IMR-90 (cell line): ENCODE data around the gene ALPI. TPM values are rescaled to one million over a fixed set of nuclear protein-coding genes. Genes with fewer than 3 reads are reported as not detected.

Experiments
- ATAC-seq: fragments of 200-7000 bp; cut with Tn5 transposase; 2 replicates; pipeline ENCODE4 v1.9.1; 2020; ENCODE audit warnings: low read depth, mild to moderate bottlenecking, moderate library complexity
- BruUV-seq: library from RNA; stranded (reverse); fragments of 400-500 nt; replicated peaks from 2 replicates; lab custom pipeline; 2021; lab: Mats Ljungman, UMichigan
- CTCF ChIA-PET: fragments of 300-600 bp; formaldehyde crosslinking; extraction: SDS; loops from one replicate; lab custom pipeline; 2021; ENCODE audit warnings: antibody characterized with exemption; lab: Yijun Ruan, JAX
- POLR2A ChIA-PET: fragments of 300-600 bp; sonication (Branson Sonifier 250); formaldehyde crosslinking; loops from one replicate; lab custom pipeline; 2022; ENCODE audit warnings: antibody characterized with exemption; ENCODE audit not compliant: unreplicated experiment; lab: Charles Lee
- DNase-seq: peaks from one replicate; pipeline ENCODE4 v3.0.0; 2013
- H2AFZ ChIP-seq: replicated peaks from 2 replicates; pipeline ENCODE3; 2013; ENCODE audit warnings: low read length, mild to moderate bottlenecking; ENCODE audit not compliant: poor library complexity
- H2AK5ac ChIP-seq: 2 replicates; pipeline ENCODE4 v1.6.1; 2013; ENCODE audit warnings: low read depth, low read length, inconsistent platforms
- H2AK9ac ChIP-seq: replicated peaks from 2 replicates; pipeline ENCODE3; 2013; ENCODE audit warnings: mild to moderate bottlenecking, low read depth, low read length, moderate library complexity; ENCODE audit not compliant: poor library complexity
- H2BK120ac ChIP-seq: 2 replicates; pipeline ENCODE4 v1.6.1; 2013; ENCODE audit warnings: low read depth, low read length, inconsistent platforms
- H2BK15ac ChIP-seq: 3 replicates; pipeline ENCODE4 v1.6.1; 2013; ENCODE audit warnings: low read depth, low read length, inconsistent platforms
- H2BK20ac ChIP-seq: 2 replicates; pipeline ENCODE4 v1.6.1; 2013; ENCODE audit warnings: low read depth, mild to moderate bottlenecking, inconsistent platforms, low read length, moderate library complexity
- H2BK5ac ChIP-seq: 2 replicates; pipeline ENCODE4 v1.6.1; 2013; ENCODE audit warnings: mild to moderate bottlenecking, low read depth, low read length, inconsistent platforms; ENCODE audit not compliant: poor library complexity, severe bottlenecking
- H3K14ac ChIP-seq: replicated peaks from 2 replicates; pipeline ENCODE4 v1.6.1; 2013; ENCODE audit warnings: low read depth, low read length, inconsistent platforms
- H3K18ac ChIP-seq: 2 replicates; pipeline ENCODE4 v1.6.1; 2013; ENCODE audit warnings: low read depth, low read length, control low read depth
- H3K23ac ChIP-seq: 2 replicates; pipeline ENCODE4 v1.6.1; 2013; ENCODE audit warnings: low read depth, low read length, inconsistent platforms
- H3K27ac ChIP-seq: 2 replicates; pipeline ENCODE4 v1.5.1; 2013; ENCODE audit warnings: mild to moderate bottlenecking, control low read depth, low read length; ENCODE audit not compliant: insufficient read depth
- H3K27me3 ChIP-seq: 2 replicates; pipeline ENCODE4 v1.6.1; 2013; ENCODE audit warnings: low read length; ENCODE audit not compliant: control insufficient read depth, insufficient read depth
- H3K36me3 ChIP-seq: 2 replicates; pipeline ENCODE4 v1.6.1; 2013; ENCODE audit warnings: low read length, mixed read lengths; ENCODE audit not compliant: control insufficient read depth, insufficient read depth
- H3K4ac ChIP-seq: 2 replicates; pipeline ENCODE4 v1.6.1; 2013; ENCODE audit warnings: low read depth, low read length, inconsistent platforms
- H3K4me1 ChIP-seq: 2 replicates; pipeline ENCODE4 v1.6.1; 2013; ENCODE audit warnings: low read length, mixed read lengths; ENCODE audit not compliant: control insufficient read depth, insufficient read depth
- H3K4me2 ChIP-seq: 2 replicates; pipeline ENCODE4 v1.6.1; 2013; ENCODE audit warnings: low read depth, mild to moderate bottlenecking, control low read depth, low read length, moderate library complexity
- H3K4me3 ChIP-seq: 2 replicates; pipeline ENCODE4 v1.5.1; 2013; ENCODE audit warnings: low read depth, mild to moderate bottlenecking, control low read depth, low read length, moderate library complexity; ENCODE audit not compliant: insufficient read depth
- H3K56ac ChIP-seq: 2 replicates; pipeline ENCODE4 v1.6.1; 2013; ENCODE audit warnings: low read length, inconsistent platforms; ENCODE audit not compliant: insufficient read depth; ENCODE audit errors: extremely low read depth
- H3K79me1 ChIP-seq, 2 experiments: 2 replicates each; pipeline ENCODE4 v1.6.1; 2013; ENCODE audit warnings: low read length in 2 of 2, inconsistent platforms in 1 of 2, low read depth in 1 of 2
- H3K9ac ChIP-seq: 2 replicates; pipeline ENCODE4 v1.6.1; 2013; ENCODE audit warnings: low read depth, low read length, control low read depth
- H3K9me1 ChIP-seq: 2 replicates; pipeline ENCODE4 v1.6.1; 2013; ENCODE audit warnings: low read length, inconsistent platforms; ENCODE audit not compliant: insufficient read depth
- H3K9me3 ChIP-seq: 2 replicates; pipeline ENCODE4 v1.6.1; 2013; ENCODE audit warnings: low read length; ENCODE audit not compliant: control insufficient read depth, insufficient read depth
- H4K20me1 ChIP-seq: 2 replicates; pipeline ENCODE4 v1.6.1; 2013; ENCODE audit warnings: low read length, inconsistent platforms; ENCODE audit not compliant: insufficient read depth
- H4K5ac ChIP-seq: 2 replicates; pipeline ENCODE4 v1.6.1; 2013; ENCODE audit warnings: mild to moderate bottlenecking, low read depth, low read length, control low read depth
- H4K8ac ChIP-seq, 2 experiments: 2 replicates each; pipeline ENCODE4 v1.6.1; 2013; ENCODE audit warnings: low read depth in 2 of 2, low read length in 2 of 2, control low read depth in 1 of 2, inconsistent platforms in 1 of 2
- H4K91ac ChIP-seq: 2 replicates; pipeline ENCODE4 v1.6.1; 2013; ENCODE audit warnings: low read depth, low read length, inconsistent platforms; ENCODE audit not compliant: insufficient read depth
- BHLHE40 ChIP-seq: fragments of 150-350 bp; IDR thresholded peaks from 2 replicates; pipeline ENCODE4 v1.6.1; 2016; ENCODE audit warnings: mild to moderate bottlenecking, low read depth, low read length
- CHD1 ChIP-seq: IDR thresholded peaks from 2 replicates; pipeline ENCODE4 v1.6.1; 2012; ENCODE audit warnings: low read depth, low read length, improper control_type of control experiment
- ELK1 ChIP-seq: fragments of 150-350 bp; IDR thresholded peaks from 2 replicates; pipeline ENCODE4 v1.6.1; 2016; ENCODE audit warnings: low read depth, mild to moderate bottlenecking, low read length, moderate library complexity, borderline replicate concordance
- FOS ChIP-seq: fragments of 150-350 bp; IDR thresholded peaks from 2 replicates; pipeline ENCODE4 v1.6.1; 2016; ENCODE audit warnings: low read depth, low read length
- MAFK ChIP-seq: IDR thresholded peaks from 2 replicates; pipeline ENCODE4 v1.6.1; 2012; ENCODE audit warnings: low read depth, low read length, improper control_type of control experiment
- MAZ ChIP-seq: IDR thresholded peaks from 2 replicates; pipeline ENCODE4 v1.6.1; 2012; ENCODE audit warnings: low read depth, mild to moderate bottlenecking, low read length, improper control_type of control experiment, moderate library complexity, borderline replicate concordance
- MXI1 ChIP-seq: IDR thresholded peaks from 2 replicates; pipeline ENCODE4 v1.6.1; 2012; ENCODE audit warnings: low read depth, mild to moderate bottlenecking, low read length, moderate library complexity, borderline replicate concordance
- NFE2L2 ChIP-seq: fragments of 150-350 bp; IDR thresholded peaks from 2 replicates; pipeline ENCODE4 v1.6.1; 2016; ENCODE audit warnings: low read depth, mild to moderate bottlenecking, low read length
- POLR2A ChIP-seq: IDR thresholded peaks from 2 replicates; pipeline ENCODE4 v1.6.1; 2012; ENCODE audit warnings: mild to moderate bottlenecking, low read depth, low read length
- RAD21 ChIP-seq: IDR thresholded peaks from 2 replicates; pipeline ENCODE4 v1.6.1; 2012; ENCODE audit warnings: low read length, improper control_type of control experiment
- RCOR1 ChIP-seq: IDR thresholded peaks from 2 replicates; pipeline ENCODE4 v1.6.1; 2012; ENCODE audit warnings: mild to moderate bottlenecking, low read length, improper control_type of control experiment; ENCODE audit not compliant: insufficient replicate concordance
- RFX5 ChIP-seq: IDR thresholded peaks from 2 replicates; pipeline ENCODE4 v1.8.0; 2012; ENCODE audit warnings: low read depth, mild to moderate bottlenecking, low read length, moderate library complexity
- SMC3 ChIP-seq: fragments of 150-350 bp; IDR thresholded peaks from 2 replicates; pipeline ENCODE4 v1.6.1; 2016; ENCODE audit warnings: low read depth, mild to moderate bottlenecking, antibody characterized with exemption, low read length, moderate library complexity
- USF2 ChIP-seq: fragments of 150-350 bp; IDR thresholded peaks from 2 replicates; pipeline ENCODE4 v1.6.1; 2017; ENCODE audit warnings: mild to moderate bottlenecking, antibody characterized with exemption, low read length, low read depth
- WGBS, 2 experiments: methylation state at CpG; one replicate each; pipeline versions ENCODE4 v1.1.5 to v1.1.7; 2013; ENCODE audit warnings: missing lambda C conversion rate in 2 of 2; ENCODE audit not compliant: insufficient read length in 1 of 2; ENCODE audit errors: extremely low coverage in 2 of 2; 5-methylcytosine and 5-hydroxymethylcytosine counted together
- dilution Hi-C: fragments of 300-500 bp; cut with HindIII; formaldehyde crosslinking; loops from one replicate; pipeline ENCODE4 v1.14.3; 2018; ENCODE audit warnings: low sequenced_read_pairs; ENCODE audit not compliant: unreplicated experiment
- in situ Hi-C: fragments of 300-500 bp; cut with MboI; formaldehyde crosslinking; loops from 3 replicates; pipeline ENCODE4 v1.14.3; 2019; ENCODE audit warnings: low sequenced_read_pairs, inconsistent platforms, mixed read lengths
- intact Hi-C: fragments of 100-400 bp; cut with micrococcal nuclease; formaldehyde crosslinking; loops from 2 replicates; pipeline ENCODE4 v1.10.0; 2022
- polyA plus RNA-seq, 3 experiments: library from polyadenylated mRNA; depleted of rRNA; stranded (reverse); fragments of >200 nt; gene quantifications; 2 replicates each; pipeline ENCODE4 v1.2.3, GENCODE V29; 2012; ENCODE audit warnings: low replicate concordance in 1 of 3
- total RNA-seq: library from RNA; depleted of rRNA; stranded (reverse); fragments of >200 nt; gene quantifications from 2 replicates; pipeline ENCODE4 v1.2.3, GENCODE V29; 2012
- TF ChIP-seq, protein P1 (sequence below): conservative IDR thresholded peaks from 2 replicates; pipeline ENCODE4 v1.5.1; 2012; ENCODE audit warnings: mild to moderate bottlenecking, low read depth, low read length, improper control_type of control experiment

Gene ALPI
- total and polyA plus RNA-seq, 2 of the 4 experiments (the other 2 are of a cell fraction), result not detected

DNA sequence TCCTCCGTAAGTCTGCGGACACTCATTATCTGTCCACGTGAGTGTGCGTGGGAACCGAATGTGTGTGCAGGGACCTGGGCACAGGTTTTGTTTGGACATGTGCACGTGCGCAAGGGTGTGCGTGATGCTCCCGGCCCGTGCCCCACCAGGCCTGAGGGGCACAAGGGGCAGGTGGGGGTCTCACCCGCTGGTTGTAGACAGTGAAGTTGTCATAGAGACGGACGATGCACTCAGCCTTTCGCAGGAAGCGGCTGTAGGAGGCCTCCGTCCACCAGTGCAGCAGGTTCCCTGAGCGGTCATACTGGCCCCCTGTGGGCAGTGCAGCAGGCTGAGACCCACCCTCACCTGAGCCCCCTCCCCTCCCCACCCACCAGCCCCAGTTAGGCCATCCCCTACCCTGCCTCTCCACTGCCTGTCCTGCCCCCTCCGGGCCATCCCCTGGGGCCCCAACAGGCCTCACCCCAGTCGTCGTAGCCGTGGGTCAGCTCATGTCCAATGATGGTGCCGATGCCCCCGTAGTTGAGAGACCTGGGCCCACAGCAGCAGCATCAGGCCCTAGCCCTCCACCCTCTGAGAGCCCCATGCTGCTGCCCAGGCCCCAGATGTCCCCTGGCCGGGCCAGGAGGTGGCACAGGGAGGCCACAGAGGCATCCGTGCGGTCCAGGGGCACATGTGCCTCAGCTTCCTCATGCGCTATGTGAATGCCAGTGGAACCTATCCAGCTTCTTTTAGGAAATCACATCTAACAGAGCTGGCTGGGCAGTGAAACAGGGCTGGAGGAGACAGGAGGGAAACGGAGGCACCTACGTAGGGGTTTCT is 25.6 kb downstream of the ALPI start:
- no peak overlapping the region for H3K56ac ChIP-seq
- H4K8ac ChIP-seq, result no peak overlapping the region
- H3K23ac ChIP-seq, result no peak overlapping the region
- no peak overlapping the region for H2BK120ac ChIP-seq
- POLR2A ChIA-PET, result no interaction called here
- no peak overlapping the region for H3K4me3 ChIP-seq
- TF ChIP-seq POLR2A, result no peak
- no peak for TF ChIP-seq ELK1
- no peak for TF ChIP-seq RFX5
- TF ChIP-seq MAFK, result no peak
- no peak for TF ChIP-seq SMC3
- no peak for TF ChIP-seq USF2
- no peak for TF ChIP-seq FOS
- TF ChIP-seq, protein P1, sequence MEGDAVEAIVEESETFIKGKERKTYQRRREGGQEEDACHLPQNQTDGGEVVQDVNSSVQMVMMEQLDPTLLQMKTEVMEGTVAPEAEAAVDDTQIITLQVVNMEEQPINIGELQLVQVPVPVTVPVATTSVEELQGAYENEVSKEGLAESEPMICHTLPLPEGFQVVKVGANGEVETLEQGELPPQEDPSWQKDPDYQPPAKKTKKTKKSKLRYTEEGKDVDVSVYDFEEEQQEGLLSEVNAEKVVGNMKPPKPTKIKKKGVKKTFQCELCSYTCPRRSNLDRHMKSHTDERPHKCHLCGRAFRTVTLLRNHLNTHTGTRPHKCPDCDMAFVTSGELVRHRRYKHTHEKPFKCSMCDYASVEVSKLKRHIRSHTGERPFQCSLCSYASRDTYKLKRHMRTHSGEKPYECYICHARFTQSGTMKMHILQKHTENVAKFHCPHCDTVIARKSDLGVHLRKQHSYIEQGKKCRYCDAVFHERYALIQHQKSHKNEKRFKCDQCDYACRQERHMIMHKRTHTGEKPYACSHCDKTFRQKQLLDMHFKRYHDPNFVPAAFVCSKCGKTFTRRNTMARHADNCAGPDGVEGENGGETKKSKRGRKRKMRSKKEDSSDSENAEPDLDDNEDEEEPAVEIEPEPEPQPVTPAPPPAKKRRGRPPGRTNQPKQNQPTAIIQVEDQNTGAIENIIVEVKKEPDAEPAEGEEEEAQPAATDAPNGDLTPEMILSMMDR, result no peak
- no peak for TF ChIP-seq CHD1
- TF ChIP-seq MAZ, result no peak
- TF ChIP-seq RCOR1, result no peak
- TF ChIP-seq NFE2L2, result no peak
- TF ChIP-seq BHLHE40, result no peak
- TF ChIP-seq RAD21, result no peak
- TF ChIP-seq MXI1, result no peak
- H3K79me1 ChIP-seq, result no peaks in the 10 kb centered on the region
- no peak overlapping the region for H3K18ac ChIP-seq
- no peak overlapping the region for H2AK5ac ChIP-seq
- H2BK5ac ChIP-seq, result no peak overlapping the region
- BruUV-seq, result no TSS peak
- no peak overlapping the region for H2BK20ac ChIP-seq
- H3K4me2 ChIP-seq, result no peak overlapping the region
- H3K4ac ChIP-seq, result no peak overlapping the region
- no peaks in the 10 kb centered on the region; the same call in 1 of the 2 replicates for H4K20me1 ChIP-seq
- H2BK15ac ChIP-seq, result no peak overlapping the region
- H3K9me3 ChIP-seq, result no peaks in the 10 kb centered on the region
- no peak overlapping the region for H4K91ac ChIP-seq
- no peak overlapping the region for H4K5ac ChIP-seq
- no peak overlapping the region for H2AK9ac ChIP-seq
- intact Hi-C loops (no loop called here), in situ Hi-C loops (no loop called here), dilution Hi-C loops (no loop called here)
- DNase-seq (no peak), ATAC-seq (no peak)
- H3K14ac ChIP-seq, result no peak overlapping the region
- peaks cover 51% of the 10 kb centered on the region for H3K27me3 ChIP-seq
- CTCF ChIA-PET, result no interaction called here
- H3K36me3 ChIP-seq, result no peaks in the 10 kb centered on the region
- H2AFZ ChIP-seq, result no peak overlapping the region
- no peaks in the 10 kb centered on the region for H3K9me1 ChIP-seq
- no peak overlapping the region for H3K9ac ChIP-seq
- no peak overlapping the region for H3K27ac ChIP-seq
- H3K4me1 ChIP-seq, result no peaks in the 10 kb centered on the region
- 100% methylated on average over 1 of the region's 29 CpGs; no CpG with 5 or more reads in 1 of the 2 experiments for WGBS, 2 experiments
